Epithelial cell of esophagus (primary cell): ENCODE measurements around the gene TANC1.
A peak's percentile ranks its signal among the peaks of the same experiment; 100 is the strongest.

ENCODE experiments used
- DNase-seq: peaks from one replicate; pipeline ENCODE4 v3.0.0; 2010; ENCODE audit warnings: low read depth
- H3K4me3 ChIP-seq: 2 replicates; pipeline ENCODE4 v1.5.1; 2011; ENCODE audit warnings: mild to moderate bottlenecking, low read length, control low read depth
- CTCF ChIP-seq: IDR thresholded peaks from 2 replicates; pipeline ENCODE4 v1.5.1; 2011; ENCODE audit warnings: low read depth, mild to moderate bottlenecking, low read length, control low read depth, inconsistent platforms; ENCODE audit not compliant: insufficient read depth; ENCODE audit errors: missing control alignments

The TANC1 gene

GRCh38 chr2:159156834-159157233, 188.4 kb downstream of the TANC1 start:
- H3K4me3 ChIP-seq: peak overlapping the region; percentile 44
- no peak for TF ChIP-seq CTCF
- DNase-seq: peak; percentile 96

GRCh38 chr2:159157361-159158209, 189.1 kb downstream of the TANC1 start:
- peak; percentile 29 for TF ChIP-seq CTCF
- DNase-seq: peak; percentile 90
- H3K4me3 ChIP-seq: peak overlapping the region; percentile 15

- TF ChIP-seq CTCF: no peak
- DNase-seq: no peak
- no peak overlapping the region for H3K4me3 ChIP-seq
These were observed 192.0 kb downstream of the TANC1 start for GRCh38 chr2:159160412-159160811.

GRCh38 chr2:159160954-159161353, 192.5 kb downstream of the TANC1 start:
- no peak overlapping the region for H3K4me3 ChIP-seq
- DNase-seq: no peak
- TF ChIP-seq CTCF: no peak

- H3K4me3 ChIP-seq: no peak overlapping the region
- no peak for TF ChIP-seq CTCF
- DNase-seq: no peak
These were observed 195.5 kb downstream of the TANC1 start for GRCh38 chr2:159163930-159164329.

GRCh38 chr2:159164457-159164911, 196.0 kb downstream of the TANC1 start:
- DNase-seq: no peak
- no peak for TF ChIP-seq CTCF
- no peak overlapping the region for H3K4me3 ChIP-seq

GRCh38 chr2:159165048-159165447, 196.6 kb downstream of the TANC1 start:
- no peak overlapping the region for H3K4me3 ChIP-seq
- DNase-seq: no peak
- TF ChIP-seq CTCF: no peak
